Central memory CD8-positive, alpha-beta T cell (primary cell): ENCODE measurements around the gene SIMC1.
A peak's percentile ranks its signal among the peaks of the same experiment; 100 is the strongest.
"Not testable (repeated sequence)": the region's sequence is repeated elsewhere in the genome, so short reads cannot be mapped to it uniquely, and the experiment has no call there.

ENCODE experiments used
- ATAC-seq: fragments of 150-1000 bp; cut with Tn5 transposase; replicated peaks from 2 replicates; pipeline ENCODE4 v1.10.0; 2022; ENCODE audit warnings: mild to moderate bottlenecking, moderate FRiP score, moderate number of reproducible peaks; ENCODE audit not compliant: poor library complexity, severe bottlenecking; ENCODE audit errors: extremely low read depth
- DNase-seq, 2 donors: peaks; one replicate each; pipeline ENCODE4 v3.0.0; 2021; ENCODE audit warnings: low spot score in 2 of 2
- H3K27ac Mint-ChIP-seq: one replicate; pipeline ENCODE4 v1.8.0; 2022; ENCODE audit warnings: low read depth, mild to moderate bottlenecking, moderate library complexity, mixed read lengths
- H3K27me3 Mint-ChIP-seq: one replicate; pipeline ENCODE4 v1.8.0; 2022; ENCODE audit warnings: mixed read lengths
- H3K36me3 Mint-ChIP-seq: one replicate; pipeline ENCODE4 v1.8.0; 2022; ENCODE audit warnings: mild to moderate bottlenecking, moderate library complexity, mixed read lengths; ENCODE audit not compliant: insufficient read depth
- H3K4me1 Mint-ChIP-seq: one replicate; pipeline ENCODE4 v1.8.0; 2022; ENCODE audit warnings: mixed read lengths
- H3K4me3 Mint-ChIP-seq: one replicate; pipeline ENCODE4 v1.8.0; 2022; ENCODE audit warnings: mild to moderate bottlenecking, moderate library complexity, mixed read lengths
- H3K9me3 Mint-ChIP-seq: one replicate; pipeline ENCODE4 v1.8.0; 2022; ENCODE audit warnings: mixed read lengths

Gene SIMC1

GRCh38 chr5:176228358-176228757 is 9.9 kb upstream of the SIMC1 start:
- not testable (repeated sequence) for H3K27me3 Mint-ChIP-seq, H3K4me1 Mint-ChIP-seq, DNase-seq, ATAC-seq, H3K27ac Mint-ChIP-seq, H3K4me3 Mint-ChIP-seq, H3K9me3 Mint-ChIP-seq, H3K36me3 Mint-ChIP-seq

GRCh38 chr5:176233253-176233652 is 5.0 kb upstream of the SIMC1 start:
- H3K27me3 Mint-ChIP-seq, H3K36me3 Mint-ChIP-seq, H3K9me3 Mint-ChIP-seq, H3K4me1 Mint-ChIP-seq, H3K4me3 Mint-ChIP-seq, DNase-seq, H3K27ac Mint-ChIP-seq, ATAC-seq: not testable (repeated sequence)

- not testable (repeated sequence) for H3K27me3 Mint-ChIP-seq, ATAC-seq, H3K9me3 Mint-ChIP-seq, H3K4me3 Mint-ChIP-seq, H3K4me1 Mint-ChIP-seq, H3K36me3 Mint-ChIP-seq
- peak in 1 of 2 donors; percentile 40 for DNase-seq
- H3K27ac Mint-ChIP-seq: peak overlapping the region; percentile 22
These were observed 3.1 kb upstream of the SIMC1 start for GRCh38 chr5:176235155-176235554.

GRCh38 chr5:176238645-176239283 is 540 bp downstream of the SIMC1 start:
- not testable (repeated sequence) for H3K4me1 Mint-ChIP-seq, H3K9me3 Mint-ChIP-seq, H3K4me3 Mint-ChIP-seq, DNase-seq, H3K27ac Mint-ChIP-seq, H3K27me3 Mint-ChIP-seq, H3K36me3 Mint-ChIP-seq
- peak; percentile 47 for ATAC-seq

DNA sequence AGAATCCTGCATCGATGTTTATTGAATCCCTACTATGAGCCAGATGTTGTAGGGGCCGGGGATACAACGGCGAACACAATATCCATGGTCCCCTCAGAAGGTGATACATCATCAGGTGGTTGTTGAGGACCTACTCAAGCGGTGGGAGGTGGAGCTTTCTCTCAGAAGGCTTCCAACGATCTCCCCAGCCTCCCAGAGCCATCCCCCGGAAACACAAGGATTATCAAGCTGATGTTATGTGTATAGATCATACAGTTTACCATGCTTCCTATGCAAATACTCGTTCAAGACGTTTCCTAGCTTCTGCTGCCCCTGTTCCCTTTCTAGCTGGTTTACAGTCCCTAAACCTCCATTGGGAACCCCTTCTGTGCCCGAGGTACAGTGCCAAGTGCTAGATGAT is 1.1 kb downstream of the SIMC1 start:
- H3K4me1 Mint-ChIP-seq, H3K36me3 Mint-ChIP-seq, H3K9me3 Mint-ChIP-seq, H3K27ac Mint-ChIP-seq, H3K27me3 Mint-ChIP-seq, H3K4me3 Mint-ChIP-seq, DNase-seq, ATAC-seq: not testable (repeated sequence)

GRCh38 chr5:176244318-176244717 is 6.1 kb downstream of the SIMC1 start:
- not testable (repeated sequence) for DNase-seq, H3K9me3 Mint-ChIP-seq, H3K27me3 Mint-ChIP-seq, H3K4me3 Mint-ChIP-seq, H3K36me3 Mint-ChIP-seq, ATAC-seq, H3K27ac Mint-ChIP-seq
- peaks cover 12% of the 10 kb centered on the region for H3K4me1 Mint-ChIP-seq

DNA sequence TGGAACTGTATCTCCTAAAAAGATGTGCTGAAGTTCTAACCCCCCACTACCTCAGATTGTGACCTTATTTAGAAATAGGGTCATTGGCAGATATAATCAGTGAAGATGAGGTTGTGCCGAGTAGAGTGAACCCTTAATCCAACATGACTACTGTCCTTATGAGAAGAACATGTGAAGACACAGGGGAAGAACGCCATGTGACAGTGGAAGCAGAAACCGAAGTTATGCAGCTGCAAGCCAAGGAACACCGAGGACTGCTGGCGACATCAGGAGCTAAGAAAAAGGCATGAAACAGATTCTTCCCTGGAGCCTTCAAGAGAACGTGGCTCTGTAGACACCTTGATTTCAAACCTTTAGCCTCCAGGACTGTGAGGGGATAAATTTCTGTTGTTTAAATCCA is 6.8 kb downstream of the SIMC1 start:
- H3K27me3 Mint-ChIP-seq, ATAC-seq, H3K4me3 Mint-ChIP-seq, H3K27ac Mint-ChIP-seq, H3K36me3 Mint-ChIP-seq, DNase-seq, H3K9me3 Mint-ChIP-seq: not testable (repeated sequence)
- H3K4me1 Mint-ChIP-seq: peaks cover 12% of the 10 kb centered on the region

DNA sequence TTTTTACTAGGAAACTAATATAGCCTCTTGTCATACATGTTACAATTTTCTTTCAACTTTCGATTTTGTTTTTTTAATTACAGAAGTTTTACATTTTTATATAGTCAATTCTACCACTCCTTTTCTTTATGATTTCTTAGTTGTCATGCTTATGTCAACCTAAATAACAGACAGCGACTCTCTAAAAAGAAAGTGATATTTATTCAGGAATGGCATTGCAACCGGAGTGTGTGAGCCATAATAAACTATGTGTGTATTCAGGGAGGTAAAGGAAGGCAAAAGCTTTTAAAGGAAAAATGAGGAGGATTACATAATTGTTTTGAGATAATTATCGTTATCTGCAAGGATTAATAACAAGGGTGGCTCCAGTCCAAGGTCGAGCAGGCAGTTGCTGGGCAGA is 7.3 kb downstream of the SIMC1 start:
- not testable (repeated sequence) for H3K27me3 Mint-ChIP-seq, ATAC-seq, H3K9me3 Mint-ChIP-seq, H3K36me3 Mint-ChIP-seq, H3K4me3 Mint-ChIP-seq, DNase-seq, H3K27ac Mint-ChIP-seq
- peaks cover 16% of the 10 kb centered on the region for H3K4me1 Mint-ChIP-seq

DNA sequence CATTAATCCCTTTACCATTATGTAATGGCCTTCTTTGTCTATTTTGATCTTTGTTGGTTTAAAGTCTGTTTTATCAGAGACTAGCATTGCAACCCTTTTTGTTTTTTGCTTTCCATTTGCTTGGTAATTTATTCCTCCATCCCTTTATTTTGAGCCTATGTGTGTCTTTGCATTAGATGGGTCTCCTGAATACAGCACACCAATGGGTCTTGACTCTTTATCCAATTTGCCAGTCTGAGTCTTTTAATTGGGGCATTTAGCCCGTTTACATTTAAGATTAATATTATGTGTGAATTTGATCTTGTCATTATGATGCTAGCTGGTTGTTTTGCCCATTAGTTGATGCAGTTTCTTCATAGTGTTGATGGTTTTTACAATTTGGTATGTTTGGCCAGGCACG is 12.5 kb downstream of the SIMC1 start:
- DNase-seq, H3K4me3 Mint-ChIP-seq, H3K36me3 Mint-ChIP-seq, H3K27ac Mint-ChIP-seq, H3K27me3 Mint-ChIP-seq, H3K9me3 Mint-ChIP-seq, ATAC-seq: not testable (repeated sequence)
- peaks cover 13% of the 10 kb centered on the region for H3K4me1 Mint-ChIP-seq

- H3K9me3 Mint-ChIP-seq, DNase-seq, H3K27ac Mint-ChIP-seq, H3K4me3 Mint-ChIP-seq, ATAC-seq, H3K27me3 Mint-ChIP-seq, H3K36me3 Mint-ChIP-seq: not testable (repeated sequence)
- peaks cover 13% of the 10 kb centered on the region for H3K4me1 Mint-ChIP-seq
These were observed 13.9 kb downstream of the SIMC1 start for GRCh38 chr5:176252171-176252570.

DNA sequence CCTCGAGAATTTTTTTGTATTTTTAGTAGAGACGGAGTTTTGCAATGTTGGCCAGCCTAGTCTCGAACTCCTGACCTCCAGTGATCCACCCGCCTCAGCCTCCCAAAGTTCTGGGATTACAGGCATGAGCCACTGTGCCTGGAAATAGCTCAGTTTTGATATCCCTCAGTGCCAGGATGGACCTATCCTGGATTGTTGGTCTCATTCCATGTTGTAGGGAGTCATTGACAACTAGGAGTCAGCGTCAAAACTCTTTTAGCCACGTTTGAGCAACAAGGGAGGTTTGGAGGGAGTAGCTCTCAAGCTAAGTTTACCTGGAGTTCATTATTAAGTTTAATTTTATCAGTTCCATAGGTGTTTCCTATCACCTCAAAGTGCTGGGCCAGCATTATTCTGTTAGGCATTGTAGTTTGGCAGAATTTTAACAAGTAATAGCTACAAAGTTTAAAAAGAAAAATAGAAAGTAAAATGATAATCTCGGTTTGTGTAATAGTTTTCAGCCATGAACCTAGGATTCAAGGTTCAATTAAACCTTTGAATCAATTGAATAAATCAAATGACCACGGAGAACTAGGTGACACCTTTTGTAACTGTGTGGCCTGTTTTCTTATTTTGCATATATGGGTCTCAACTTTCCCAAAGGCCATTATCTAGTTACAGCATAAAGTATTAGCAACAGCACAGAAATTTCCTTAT is 15.3 kb downstream of the SIMC1 start:
- DNase-seq, H3K9me3 Mint-ChIP-seq, ATAC-seq, H3K4me3 Mint-ChIP-seq, H3K4me1 Mint-ChIP-seq, H3K36me3 Mint-ChIP-seq, H3K27me3 Mint-ChIP-seq, H3K27ac Mint-ChIP-seq: not testable (repeated sequence)

GRCh38 chr5:176254066-176254393 is 15.8 kb downstream of the SIMC1 start:
- not testable (repeated sequence) for DNase-seq

GRCh38 chr5:176257871-176258505 is 19.8 kb downstream of the SIMC1 start:
- not testable (repeated sequence) for H3K4me3 Mint-ChIP-seq

More at GRCh38 chr5:176254066-176254393, 15.8 kb downstream of the SIMC1 start:
- not testable (repeated sequence) for H3K4me3 Mint-ChIP-seq, H3K27me3 Mint-ChIP-seq, H3K4me1 Mint-ChIP-seq, ATAC-seq, H3K36me3 Mint-ChIP-seq, H3K27ac Mint-ChIP-seq, H3K9me3 Mint-ChIP-seq

More at GRCh38 chr5:176257871-176258505, 19.8 kb downstream of the SIMC1 start:
- H3K4me1 Mint-ChIP-seq, H3K27me3 Mint-ChIP-seq, H3K9me3 Mint-ChIP-seq, ATAC-seq, H3K36me3 Mint-ChIP-seq, H3K27ac Mint-ChIP-seq, DNase-seq: not testable (repeated sequence)
